Suprapubic skin (tissue), 4 donors: ENCODE data around the gene DNM3.

Experiments used
- EP300 ChIP-seq: sonication (generic); formaldehyde crosslinking; IDR thresholded peaks from one replicate; pipeline ENCODE4 v1.6.1; 2017; ENCODE audit warnings: antibody characterized with exemption
- POLR2A ChIP-seq, 2 donors: fragments of 450-650 bp; IDR thresholded peaks; one replicate each; pipeline ENCODE4 v1.6.1; 2017; ENCODE audit warnings: antibody characterized with exemption in 2 of 2, mild to moderate bottlenecking in 2 of 2, moderate library complexity in 2 of 2
- POLR2AphosphoS5 ChIP-seq, 3 donors: sonication (generic); formaldehyde crosslinking; IDR thresholded peaks; one replicate each; pipeline ENCODE4 v1.6.1; 2017; ENCODE audit warnings: antibody characterized with exemption in 3 of 3
- TF ChIP-seq, protein P1 (sequence below), 2 donors: fragments of 200-600 bp in 1 of 2; fragments of 450-650 bp in 1 of 2; sonication (generic) in 1 of 2; IDR thresholded peaks; one replicate each; pipeline ENCODE4 v1.5.1; 2016 to 2019; ENCODE audit warnings: antibody characterized with exemption in 2 of 2, mild to moderate bottlenecking in 1 of 2, moderate library complexity in 1 of 2

DNA sequence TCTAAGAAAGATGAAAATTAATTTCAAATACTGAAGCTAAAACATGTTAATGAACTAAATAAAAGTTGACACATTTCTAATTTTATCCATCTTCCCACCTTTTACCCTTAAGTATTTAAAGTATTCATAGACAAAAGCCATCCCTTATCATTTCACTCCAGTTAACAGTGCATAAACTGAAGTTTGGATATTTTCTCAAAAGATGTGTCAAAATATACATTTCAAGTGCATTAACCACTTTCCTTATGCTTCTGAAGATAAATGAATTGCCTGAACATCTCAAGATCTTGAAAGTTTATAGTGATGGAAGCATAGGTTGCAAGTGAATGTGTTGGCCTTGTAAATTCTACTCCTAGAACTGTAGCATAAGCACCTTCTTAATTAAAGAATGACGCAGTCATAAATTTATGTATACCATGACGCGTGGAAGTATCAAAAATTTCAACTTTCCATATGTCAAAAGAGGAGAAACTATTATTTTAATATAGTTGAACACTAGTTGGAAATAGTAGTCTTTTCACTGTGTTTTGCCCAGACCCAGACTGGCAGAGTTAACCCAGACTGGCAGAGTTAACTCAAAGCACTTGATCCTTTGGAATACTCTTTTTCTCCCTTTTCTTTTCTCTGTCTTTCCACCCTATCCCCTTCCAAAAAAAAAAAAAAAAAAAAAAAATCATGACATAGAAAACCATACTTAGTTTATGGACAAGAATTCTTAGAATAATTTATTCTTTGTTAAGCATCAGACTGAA, 296.6 kb downstream of the DNM3 start:
- no peak for TF ChIP-seq POLR2A (IDR thresholded peaks at IDR 0.05)
- TF ChIP-seq, protein P1, sequence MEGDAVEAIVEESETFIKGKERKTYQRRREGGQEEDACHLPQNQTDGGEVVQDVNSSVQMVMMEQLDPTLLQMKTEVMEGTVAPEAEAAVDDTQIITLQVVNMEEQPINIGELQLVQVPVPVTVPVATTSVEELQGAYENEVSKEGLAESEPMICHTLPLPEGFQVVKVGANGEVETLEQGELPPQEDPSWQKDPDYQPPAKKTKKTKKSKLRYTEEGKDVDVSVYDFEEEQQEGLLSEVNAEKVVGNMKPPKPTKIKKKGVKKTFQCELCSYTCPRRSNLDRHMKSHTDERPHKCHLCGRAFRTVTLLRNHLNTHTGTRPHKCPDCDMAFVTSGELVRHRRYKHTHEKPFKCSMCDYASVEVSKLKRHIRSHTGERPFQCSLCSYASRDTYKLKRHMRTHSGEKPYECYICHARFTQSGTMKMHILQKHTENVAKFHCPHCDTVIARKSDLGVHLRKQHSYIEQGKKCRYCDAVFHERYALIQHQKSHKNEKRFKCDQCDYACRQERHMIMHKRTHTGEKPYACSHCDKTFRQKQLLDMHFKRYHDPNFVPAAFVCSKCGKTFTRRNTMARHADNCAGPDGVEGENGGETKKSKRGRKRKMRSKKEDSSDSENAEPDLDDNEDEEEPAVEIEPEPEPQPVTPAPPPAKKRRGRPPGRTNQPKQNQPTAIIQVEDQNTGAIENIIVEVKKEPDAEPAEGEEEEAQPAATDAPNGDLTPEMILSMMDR (IDR thresholded peaks at IDR 0.05) = no peak
- TF ChIP-seq EP300 = no peak
- TF ChIP-seq POLR2AphosphoS5 (IDR thresholded peaks at IDR 0.05) = no peak
